ENCODE data around the gene IFNAR1.
"Not testable (repeated sequence)": the region's sequence is repeated elsewhere in the genome, so short reads cannot be mapped to it uniquely, and the experiment has no call there.

The IFNAR1 gene

GRCh38 chr21:33345751-33346238 is 21.0 kb downstream of the IFNAR1 start:
- DNase-seq (ENCODE audit: low read depth in 3 of 3): no peak

- DNase-seq (ENCODE audit: low read depth in 3 of 3): no peak
These were observed 23.9 kb downstream of the IFNAR1 start for GRCh38 chr21:33348706-33349105.

- DNase-seq (ENCODE audit: low read depth in 3 of 3): no peak
These were observed 25.9 kb downstream of the IFNAR1 start for GRCh38 chr21:33350676-33351075.

GRCh38 chr21:33355355-33355754 is 30.6 kb downstream of the IFNAR1 start:
- no peak for DNase-seq (ENCODE audit: low read depth in 3 of 3)

GRCh38 chr21:33355996-33356395 is 31.2 kb downstream of the IFNAR1 start:
- DNase-seq (ENCODE audit: low read depth in 3 of 3): no peak

- no peak for DNase-seq (ENCODE audit: low read depth in 3 of 3)
These were observed 32.4 kb downstream of the IFNAR1 start for GRCh38 chr21:33357177-33357576.

GRCh38 chr21:33359446-33359845 is 34.7 kb downstream of the IFNAR1 start:
- no peak for DNase-seq (ENCODE audit: low read depth in 3 of 3)

- DNase-seq (ENCODE audit: low read depth in 3 of 3): no peak
These were observed 35.5 kb downstream of the IFNAR1 start for GRCh38 chr21:33360281-33360680.

- peak; percentile 76 to 87 (median 77) for DNase-seq (ENCODE audit: low read depth in 3 of 3)
These were observed 36.3 kb downstream of the IFNAR1 start for GRCh38 chr21:33360881-33361602.

GRCh38 chr21:33362044-33362555 is 37.3 kb downstream of the IFNAR1 start:
- DNase-seq (ENCODE audit: low read depth in 3 of 3): peak in 1 of 3 experiments; percentile 27

- DNase-seq (ENCODE audit: low read depth in 3 of 3): not testable (repeated sequence)
These were observed 39.3 kb downstream of the IFNAR1 start for GRCh38 chr21:33363911-33364609.

GRCh38 chr21:33364830-33365229 is 40.1 kb downstream of the IFNAR1 start:
- no peak for DNase-seq (ENCODE audit: low read depth in 3 of 3)

- no peak for DNase-seq (ENCODE audit: low read depth in 3 of 3)
These were observed 42.7 kb downstream of the IFNAR1 start for GRCh38 chr21:33367309-33367973.

- no peak for DNase-seq (ENCODE audit: low read depth in 3 of 3)
These were observed 43.4 kb downstream of the IFNAR1 start for GRCh38 chr21:33368124-33368523.

GRCh38 chr21:33368576-33368975 is 43.8 kb downstream of the IFNAR1 start:
- DNase-seq (ENCODE audit: low read depth in 3 of 3): no peak

GRCh38 chr21:33369586-33369985 is 44.8 kb downstream of the IFNAR1 start:
- DNase-seq (ENCODE audit: low read depth in 3 of 3): no peak

- no peak for DNase-seq (ENCODE audit: low read depth in 3 of 3)
These were observed 45.5 kb downstream of the IFNAR1 start for GRCh38 chr21:33370305-33370704.

GRCh38 chr21:33371366-33371765 is 46.6 kb downstream of the IFNAR1 start:
- DNase-seq (ENCODE audit: low read depth in 3 of 3): no peak

- no peak for DNase-seq (ENCODE audit: low read depth in 3 of 3)
These were observed 47.8 kb downstream of the IFNAR1 start for GRCh38 chr21:33372582-33372981.

GRCh38 chr21:33373451-33373850 is 48.7 kb downstream of the IFNAR1 start:
- DNase-seq (ENCODE audit: low read depth in 3 of 3): no peak

- no peak for DNase-seq (ENCODE audit: low read depth in 3 of 3)
These were observed 49.3 kb downstream of the IFNAR1 start for GRCh38 chr21:33374080-33374449.

- DNase-seq (ENCODE audit: low read depth in 3 of 3): peak in 2 of 3 experiments; percentile 30 to 47
These were observed 49.8 kb downstream of the IFNAR1 start for GRCh38 chr21:33374450-33375096.

Data from stimulated activated CD4-positive, alpha-beta T cell treated with anti-CD3 and anti-CD28 coated beads, TNF-alpha, amount 100 ng/mL, for 24 hours (primary cell).